GM20000 (cell line): Measurements from ENCODE around the gene PACS1.

Source experiments
- DNase-seq: peaks from one replicate; pipeline ENCODE4 v3.0.0; 2012; ENCODE audit warnings: low spot score
- TF ChIP-seq, protein P1 (sequence below): IDR thresholded peaks from 2 replicates; pipeline ENCODE4 v1.5.1; 2012; ENCODE audit warnings: mild to moderate bottlenecking, control low read depth; ENCODE audit errors: extremely low read depth, missing control alignments

Gene PACS1

DNA sequence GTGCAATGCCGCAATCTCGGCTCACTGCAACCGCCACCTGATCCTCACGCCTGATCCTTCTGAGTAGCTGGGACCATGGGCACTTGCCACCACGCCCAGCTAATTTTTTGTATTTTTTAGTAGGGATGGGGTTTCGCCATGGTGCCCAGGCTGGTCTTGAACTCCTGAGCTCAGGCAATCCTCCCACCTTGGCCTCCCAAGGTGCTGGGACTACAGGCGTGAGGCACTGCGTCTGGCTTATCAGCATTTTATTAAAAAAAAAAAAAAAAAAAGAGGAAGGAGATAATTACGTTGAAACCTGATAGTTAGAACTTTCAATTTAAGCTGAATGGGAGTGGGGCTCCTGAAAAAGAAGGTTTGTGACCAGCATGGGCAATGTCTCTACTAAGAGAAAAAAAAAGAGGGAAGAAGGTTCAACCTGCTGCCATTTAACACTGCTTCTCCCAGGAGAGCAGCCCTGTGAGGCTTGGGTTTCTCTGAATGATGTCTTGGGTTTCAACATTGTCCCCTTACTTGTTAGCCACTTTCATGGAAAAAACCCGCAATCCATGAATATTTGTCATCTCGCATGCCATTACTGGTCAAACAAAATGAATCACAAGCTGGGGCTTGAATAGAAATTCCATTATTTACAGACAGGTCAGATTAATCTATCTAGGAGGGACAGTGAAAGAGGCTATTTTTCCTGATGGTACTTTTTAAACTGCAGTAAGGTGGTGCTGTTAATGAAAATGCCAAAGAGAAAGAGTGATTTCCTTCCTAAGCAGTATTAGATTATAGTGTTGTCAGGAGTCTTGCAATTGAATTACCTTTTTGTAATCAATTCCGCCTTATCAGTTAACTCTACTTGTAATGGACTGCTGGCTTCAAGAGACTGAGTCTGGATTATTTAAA lies 72.5 kb downstream of the PACS1 start:
- DNase-seq: no peak
- TF ChIP-seq, protein P1, sequence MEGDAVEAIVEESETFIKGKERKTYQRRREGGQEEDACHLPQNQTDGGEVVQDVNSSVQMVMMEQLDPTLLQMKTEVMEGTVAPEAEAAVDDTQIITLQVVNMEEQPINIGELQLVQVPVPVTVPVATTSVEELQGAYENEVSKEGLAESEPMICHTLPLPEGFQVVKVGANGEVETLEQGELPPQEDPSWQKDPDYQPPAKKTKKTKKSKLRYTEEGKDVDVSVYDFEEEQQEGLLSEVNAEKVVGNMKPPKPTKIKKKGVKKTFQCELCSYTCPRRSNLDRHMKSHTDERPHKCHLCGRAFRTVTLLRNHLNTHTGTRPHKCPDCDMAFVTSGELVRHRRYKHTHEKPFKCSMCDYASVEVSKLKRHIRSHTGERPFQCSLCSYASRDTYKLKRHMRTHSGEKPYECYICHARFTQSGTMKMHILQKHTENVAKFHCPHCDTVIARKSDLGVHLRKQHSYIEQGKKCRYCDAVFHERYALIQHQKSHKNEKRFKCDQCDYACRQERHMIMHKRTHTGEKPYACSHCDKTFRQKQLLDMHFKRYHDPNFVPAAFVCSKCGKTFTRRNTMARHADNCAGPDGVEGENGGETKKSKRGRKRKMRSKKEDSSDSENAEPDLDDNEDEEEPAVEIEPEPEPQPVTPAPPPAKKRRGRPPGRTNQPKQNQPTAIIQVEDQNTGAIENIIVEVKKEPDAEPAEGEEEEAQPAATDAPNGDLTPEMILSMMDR: no peak

DNA sequence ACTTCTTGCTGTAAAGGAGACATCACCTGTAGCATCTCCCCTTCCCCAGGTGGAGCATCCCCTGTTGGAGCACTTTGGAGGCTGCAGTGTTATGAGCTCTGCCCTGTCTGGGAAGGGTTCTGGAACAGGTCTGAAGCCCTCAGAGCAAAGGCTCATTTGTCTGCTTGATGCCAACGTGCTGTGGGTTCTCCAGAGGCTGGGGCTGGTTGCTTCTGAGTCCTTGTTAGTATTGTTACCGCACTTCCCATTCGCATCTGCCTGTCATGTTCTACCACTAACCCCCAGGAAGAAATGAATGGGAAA lies 73.1 kb downstream of the PACS1 start:
- TF ChIP-seq, protein P1: no peak
- DNase-seq: no peak

DNA sequence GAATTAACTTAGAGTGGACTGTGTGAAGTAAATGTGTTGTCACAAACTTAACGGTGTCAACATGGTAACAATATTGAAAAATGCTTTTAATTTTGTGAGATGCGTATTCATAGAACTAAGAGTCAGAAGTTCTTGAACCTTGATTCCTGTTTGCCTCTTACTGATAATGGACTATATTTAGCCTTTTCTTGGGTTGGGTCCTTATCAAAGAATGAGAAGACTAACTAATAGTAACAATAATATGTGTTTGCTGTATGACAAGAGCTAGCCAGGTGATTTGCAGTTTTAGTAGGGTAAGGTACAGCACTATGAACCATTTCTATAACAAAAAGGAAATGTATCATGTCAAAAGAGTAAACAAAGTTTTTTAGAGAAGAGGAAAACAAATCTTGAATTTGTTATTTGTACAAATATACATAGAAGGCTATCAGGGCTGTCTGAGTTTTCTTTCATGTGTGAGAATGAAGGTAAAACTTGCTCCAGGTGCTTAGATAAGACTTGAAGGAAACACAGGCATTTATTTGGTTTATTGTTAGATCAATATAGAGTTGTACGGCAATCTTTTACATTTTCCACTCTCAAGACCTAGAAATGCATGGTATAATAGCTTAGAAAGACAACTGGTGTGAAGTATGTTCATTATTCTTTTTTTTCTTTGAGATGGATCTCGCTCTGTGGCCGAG lies 74.1 kb downstream of the PACS1 start:
- no peak for DNase-seq
- TF ChIP-seq, protein P1: no peak

DNA sequence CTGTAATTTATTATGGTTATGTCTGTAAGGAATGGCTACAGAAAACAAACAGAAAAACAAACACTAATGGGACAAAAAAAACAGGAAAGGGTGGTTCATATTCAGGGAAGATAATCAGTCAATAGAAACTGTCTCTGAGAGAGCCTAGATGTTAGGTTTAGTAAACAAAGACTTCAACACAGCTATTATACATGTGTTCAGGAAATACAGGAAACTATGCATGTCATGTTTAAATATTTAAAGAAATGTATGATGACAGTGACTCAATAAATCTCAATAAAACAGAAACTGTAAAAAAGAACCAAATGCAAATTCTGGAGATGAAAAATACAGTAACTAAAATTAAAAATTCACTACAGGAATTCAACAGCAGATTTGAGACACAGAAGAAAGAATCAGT lies 76.0 kb downstream of the PACS1 start:
- DNase-seq: no peak
- TF ChIP-seq, protein P1: no peak

DNA sequence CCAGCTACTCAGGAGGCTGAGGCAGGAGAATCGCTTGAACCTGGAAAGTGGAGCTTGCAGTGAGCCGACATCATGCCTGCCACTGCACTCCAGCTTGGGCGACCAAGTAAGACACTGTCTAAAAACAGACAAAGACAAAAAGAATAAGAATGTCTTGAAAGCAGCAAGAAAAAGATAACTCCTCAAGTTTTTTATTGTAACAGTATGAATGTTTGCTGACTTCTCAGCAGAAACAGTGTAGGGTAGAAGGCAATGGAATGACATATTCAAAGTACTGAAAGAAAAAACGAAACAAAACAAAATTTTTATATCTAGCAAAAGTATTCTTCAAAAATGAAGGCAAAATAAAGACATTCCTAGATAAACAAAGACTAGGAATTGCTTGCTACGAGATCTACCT lies 76.9 kb downstream of the PACS1 start:
- TF ChIP-seq, protein P1: no peak
- DNase-seq: no peak

DNA sequence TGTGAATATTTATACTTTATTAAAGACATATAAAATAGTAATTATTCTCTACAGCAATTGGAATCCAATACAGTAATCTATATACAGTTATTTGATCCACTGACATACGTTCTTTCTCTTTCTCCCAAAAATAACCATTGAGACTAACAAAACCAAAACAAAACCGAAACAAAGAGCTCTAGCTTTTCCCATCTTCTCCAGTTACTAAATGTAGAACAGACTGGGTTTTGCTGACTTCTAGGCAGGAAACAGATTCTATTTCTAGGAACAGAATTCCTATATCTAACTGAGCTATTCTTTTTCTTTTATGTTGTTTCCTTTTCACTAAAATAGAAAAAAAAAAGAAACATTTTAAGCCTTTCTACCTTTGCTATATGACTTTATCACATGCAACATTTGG lies 80.1 kb downstream of the PACS1 start:
- DNase-seq: no peak
- TF ChIP-seq, protein P1: no peak

DNA sequence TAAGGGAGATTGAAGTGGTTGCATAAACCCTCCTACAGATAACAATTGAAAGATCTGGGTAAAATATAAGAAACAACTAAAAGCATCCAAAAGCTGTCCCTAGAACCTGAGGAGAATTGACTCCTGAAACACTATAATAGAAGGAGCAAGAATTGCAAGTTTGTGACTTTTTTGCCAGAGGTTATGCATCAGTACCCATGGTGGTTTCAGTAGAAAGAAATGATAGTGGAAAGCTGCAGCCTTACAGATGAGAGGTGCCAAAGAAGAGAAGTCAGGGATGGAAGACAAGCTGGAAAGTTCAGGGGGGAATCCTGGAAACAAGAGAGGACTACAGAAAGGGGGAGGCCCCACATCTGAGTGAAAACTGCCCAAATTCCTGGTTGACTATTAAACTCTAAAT lies 80.7 kb downstream of the PACS1 start:
- DNase-seq: no peak
- TF ChIP-seq, protein P1: no peak
